ENCODE measurements around the gene WIF1. TPM values are rescaled to one million over a fixed set of nuclear protein-coding genes. Genes with fewer than 3 reads are reported as not detected.

The WIF1 gene, protein sequence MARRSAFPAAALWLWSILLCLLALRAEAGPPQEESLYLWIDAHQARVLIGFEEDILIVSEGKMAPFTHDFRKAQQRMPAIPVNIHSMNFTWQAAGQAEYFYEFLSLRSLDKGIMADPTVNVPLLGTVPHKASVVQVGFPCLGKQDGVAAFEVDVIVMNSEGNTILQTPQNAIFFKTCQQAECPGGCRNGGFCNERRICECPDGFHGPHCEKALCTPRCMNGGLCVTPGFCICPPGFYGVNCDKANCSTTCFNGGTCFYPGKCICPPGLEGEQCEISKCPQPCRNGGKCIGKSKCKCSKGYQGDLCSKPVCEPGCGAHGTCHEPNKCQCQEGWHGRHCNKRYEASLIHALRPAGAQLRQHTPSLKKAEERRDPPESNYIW
- polyA plus RNA-seq (2013, experiment 1 of 2; ENCODE audit: insufficient read length) = 0.24 TPM
- 0.41 TPM for polyA plus RNA-seq (2013, experiment 2 of 2; ENCODE audit: insufficient read length)

DNA sequence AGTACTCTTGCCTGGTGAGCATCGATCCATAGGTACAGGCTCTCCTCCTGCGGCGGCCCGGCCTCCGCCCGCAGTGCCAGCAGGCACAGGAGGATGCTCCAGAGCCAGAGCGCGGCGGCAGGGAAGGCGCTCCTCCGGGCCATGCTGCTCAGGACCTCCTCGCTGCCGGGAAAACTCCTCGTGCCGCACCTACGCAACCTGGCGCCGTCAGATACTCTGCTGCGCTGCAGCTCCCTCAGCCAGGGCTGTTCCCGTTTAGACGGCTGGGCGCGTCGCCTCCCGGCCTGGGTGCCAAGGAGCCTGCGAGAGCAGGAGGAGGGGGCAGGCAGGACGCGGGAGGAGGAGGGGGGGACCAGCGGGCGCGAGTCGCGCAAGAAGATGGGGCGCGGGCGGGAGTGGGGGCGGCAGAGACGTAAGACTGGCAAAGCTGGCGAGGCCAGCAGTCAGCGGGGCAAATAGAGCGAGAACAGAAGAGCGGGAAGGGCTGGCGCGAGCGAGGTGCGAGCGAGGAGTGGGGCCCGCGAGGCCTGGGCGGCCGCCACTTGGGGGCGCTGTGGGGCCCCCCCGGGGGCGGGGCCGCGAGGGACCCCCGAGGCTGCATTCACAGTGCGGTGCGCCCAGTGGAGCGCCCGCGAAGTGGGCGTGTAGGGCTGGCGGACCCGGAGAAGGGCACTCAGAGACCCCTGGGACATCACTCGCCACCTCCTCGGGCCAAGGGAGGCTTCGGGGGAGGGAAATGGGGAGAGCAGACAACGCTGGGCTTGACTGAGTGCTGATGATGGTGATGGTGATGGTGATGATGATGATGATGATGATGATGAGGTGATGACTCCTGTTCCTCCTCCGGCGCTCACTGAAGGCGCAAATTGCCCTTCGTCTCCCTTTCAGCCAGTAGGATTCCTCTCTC is at the start of gene WIF1:
WIF1 (minus strand) TSS at position 257 of the 907 bp plus-strand sequence; CDS start at position 143, 114 bp downstream.
- peak; percentile 16 for DNase-seq

DNA sequence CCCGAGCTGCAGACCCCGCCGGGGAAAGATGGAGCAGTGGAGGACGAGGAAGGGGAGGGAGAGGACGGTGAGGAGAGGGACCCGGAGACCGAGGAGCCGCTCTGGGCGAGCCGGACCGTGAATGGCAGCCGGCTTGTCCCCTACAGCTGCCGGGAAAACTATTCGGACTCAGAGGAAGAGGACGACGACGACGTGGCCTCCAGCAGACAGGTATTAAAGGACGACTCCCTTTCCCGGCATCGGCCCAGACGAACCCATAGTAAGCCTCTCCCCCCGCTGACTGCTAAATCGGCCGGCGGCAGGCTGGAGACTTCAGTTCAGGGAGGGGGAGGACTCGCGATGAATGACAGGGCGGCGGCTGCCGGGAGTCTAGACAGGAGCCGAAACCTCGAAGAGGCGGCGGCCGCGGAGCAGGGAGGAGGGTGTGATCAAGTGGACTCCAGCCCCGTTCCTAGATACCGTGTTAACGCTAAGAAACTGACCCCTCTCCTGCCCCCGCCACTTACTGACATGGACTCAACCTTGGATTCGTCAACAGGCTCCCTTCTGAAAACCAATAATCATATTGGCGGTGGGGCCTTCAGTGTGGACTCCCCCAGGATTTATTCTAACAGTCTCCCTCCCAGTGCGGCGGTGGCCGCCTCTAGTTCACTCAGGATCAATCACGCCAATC is 49.2 kb upstream of the WIF1 start:
- peak; percentile 64 for DNase-seq

GRCh38 chr12:65169320-65170208 is 48.5 kb upstream of the WIF1 start, which contains the start of gene LEMD3:
Gene LEMD3, plus strand, starts transcription at chr12:65169583. Its CDS starts 14 bp downstream, at chr12:65169597.
- peak; percentile 90 for DNase-seq

- no peak for DNase-seq
Observed at GRCh38 chr12:65168681-65169319, 47.7 kb upstream of the WIF1 start.

- no peak for DNase-seq
Observed at GRCh38 chr12:65164774-65165173, 43.7 kb upstream of the WIF1 start.

- DNase-seq = no peak
Observed at GRCh38 chr12:65164244-65164643, 43.1 kb upstream of the WIF1 start.

DNA sequence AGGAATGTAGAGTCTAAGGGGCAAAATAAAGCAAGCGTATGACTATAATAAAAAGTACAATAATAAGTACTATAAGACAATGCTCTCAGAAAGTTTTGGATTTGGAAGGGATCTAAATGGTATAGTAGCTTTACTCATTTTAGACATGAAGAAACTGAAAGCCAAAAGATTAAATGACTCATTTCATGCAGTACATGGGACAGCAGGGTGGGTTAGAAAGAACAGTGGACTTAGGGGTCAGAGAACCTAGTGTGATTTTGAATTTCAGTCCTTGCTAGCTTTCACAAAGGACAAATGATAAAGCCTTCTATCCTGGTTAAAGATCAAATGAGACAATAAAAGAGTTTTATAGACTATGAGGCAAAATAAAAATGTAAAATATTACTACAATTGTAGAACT is 41.5 kb upstream of the WIF1 start:
- DNase-seq = no peak

DNA sequence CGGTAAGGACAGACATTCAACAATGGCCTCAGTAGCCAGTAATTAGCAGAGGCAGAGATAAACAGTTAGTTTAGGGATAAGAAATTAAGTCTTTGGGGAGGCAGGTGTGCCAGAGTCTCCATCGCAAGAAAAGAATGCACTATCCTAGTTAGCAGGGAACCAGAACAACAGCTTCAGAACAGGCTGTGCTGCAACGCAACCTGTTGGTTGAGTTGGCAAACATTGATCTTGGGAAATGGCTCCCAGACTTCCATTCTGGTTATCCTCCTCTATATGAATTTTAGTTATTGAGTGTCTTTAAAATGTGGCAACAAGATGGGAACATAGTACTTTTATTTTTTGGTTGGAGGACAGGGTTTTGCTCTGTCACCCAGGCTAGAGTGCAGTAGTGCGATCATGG is 36.0 kb upstream of the WIF1 start:
- DNase-seq = no peak

DNA sequence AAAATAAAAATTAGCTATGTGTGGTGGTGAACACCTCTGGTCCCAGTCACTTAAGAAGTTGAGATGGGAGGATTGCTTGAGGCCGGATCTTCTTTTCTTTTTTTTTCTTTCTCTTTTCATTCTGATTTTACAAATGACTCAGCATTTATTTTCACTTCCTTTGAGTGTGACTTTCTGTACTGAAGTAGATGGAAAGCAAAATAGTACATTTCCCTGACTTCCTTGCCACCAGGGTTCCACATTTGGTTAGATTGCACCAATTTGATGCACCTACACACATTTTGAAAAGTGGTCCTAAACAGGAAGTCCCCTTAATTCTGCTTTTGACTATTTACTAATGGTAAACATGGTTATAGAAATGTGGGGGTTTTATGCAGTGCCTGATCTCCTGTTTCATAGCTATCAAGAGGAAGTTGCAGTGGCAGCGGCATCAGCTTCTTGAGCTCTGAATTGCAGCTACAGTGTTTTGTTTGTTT is 35.3 kb upstream of the WIF1 start:
- peak; percentile 3 for DNase-seq

DNA sequence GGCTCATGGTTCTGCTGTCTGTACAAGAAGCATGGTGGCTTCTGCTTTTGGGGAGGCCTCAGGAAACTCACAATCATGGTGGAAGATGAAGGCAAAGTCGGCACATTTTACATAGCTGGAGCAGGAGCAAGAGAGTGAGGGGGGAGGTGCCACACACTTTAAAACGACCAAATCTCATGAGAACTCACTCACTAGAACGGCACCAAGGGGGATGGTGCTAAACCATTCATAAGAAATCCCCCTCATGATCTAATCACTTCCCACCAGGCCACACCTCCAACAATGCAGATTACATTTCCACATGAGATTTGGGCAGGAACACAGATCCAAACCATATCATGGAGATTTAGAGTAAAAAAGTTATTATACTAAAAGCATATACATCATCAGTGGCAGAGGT is 34.7 kb upstream of the WIF1 start:
- no peak for DNase-seq

GRCh38 chr12:65152596-65152995 is 31.5 kb upstream of the WIF1 start:
- no peak for DNase-seq

DNA sequence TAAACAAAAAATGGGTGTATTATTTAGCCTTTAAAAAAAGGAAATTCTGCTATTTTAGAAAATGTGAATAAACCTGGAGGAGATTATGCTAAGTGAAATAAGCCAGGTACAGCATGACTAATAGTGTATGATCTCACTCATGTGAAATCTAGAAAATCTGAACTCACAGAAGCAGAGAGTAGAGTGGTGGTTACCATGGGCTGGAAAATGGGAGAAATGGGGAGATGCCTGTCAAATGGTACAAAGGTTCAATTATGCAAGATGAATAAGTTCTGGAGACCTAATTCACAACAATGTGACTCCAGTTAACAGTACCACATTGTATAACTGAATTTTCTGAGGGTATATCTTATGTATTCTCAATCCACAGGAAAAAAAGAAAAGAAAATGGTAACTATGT is 30.9 kb upstream of the WIF1 start:
- DNase-seq = no peak

- DNase-seq = no peak
Observed at GRCh38 chr12:65147312-65147905, 26.3 kb upstream of the WIF1 start.

DNA sequence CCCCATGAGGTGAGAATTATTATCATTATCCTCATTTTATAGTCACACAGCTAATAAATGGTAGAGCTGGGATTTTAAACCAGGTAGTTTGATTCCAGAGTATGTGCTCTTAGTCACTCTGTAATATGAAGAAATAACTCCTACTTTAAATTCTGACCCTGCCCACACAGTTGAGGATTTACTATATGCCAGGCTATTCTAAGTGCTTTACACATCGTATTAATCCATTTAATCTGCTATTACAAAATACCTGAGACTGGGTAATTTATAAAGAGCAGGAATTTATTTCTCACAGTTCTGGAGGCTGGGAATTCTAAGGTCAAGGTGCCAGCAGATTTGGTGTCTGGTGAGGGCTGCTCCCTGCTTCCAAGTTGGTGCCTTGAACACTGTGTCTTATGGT is 19.6 kb upstream of the WIF1 start:
- DNase-seq = no peak

DNA sequence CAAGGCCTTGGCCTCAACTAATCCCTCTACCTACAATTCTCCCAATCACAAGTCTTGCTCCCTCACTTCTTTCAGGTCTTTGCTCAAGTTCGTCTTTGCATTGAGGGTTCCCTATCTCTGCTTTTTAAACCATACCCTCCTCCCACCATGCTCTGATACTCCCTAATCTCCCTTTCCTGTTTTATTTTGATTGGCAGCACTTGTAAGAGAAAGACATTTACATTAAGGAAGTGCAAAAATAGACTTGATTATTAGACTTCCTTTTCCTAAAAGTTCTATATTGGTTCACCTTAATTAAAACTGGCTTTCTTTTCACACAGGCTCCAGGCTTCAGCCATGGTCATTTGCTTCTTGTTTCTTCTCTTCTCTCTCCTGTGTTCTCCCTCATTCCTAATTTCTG is 18.3 kb upstream of the WIF1 start:
- no peak for DNase-seq

- DNase-seq = no peak
Observed at GRCh38 chr12:65133879-65134278, 12.8 kb upstream of the WIF1 start.

DNA sequence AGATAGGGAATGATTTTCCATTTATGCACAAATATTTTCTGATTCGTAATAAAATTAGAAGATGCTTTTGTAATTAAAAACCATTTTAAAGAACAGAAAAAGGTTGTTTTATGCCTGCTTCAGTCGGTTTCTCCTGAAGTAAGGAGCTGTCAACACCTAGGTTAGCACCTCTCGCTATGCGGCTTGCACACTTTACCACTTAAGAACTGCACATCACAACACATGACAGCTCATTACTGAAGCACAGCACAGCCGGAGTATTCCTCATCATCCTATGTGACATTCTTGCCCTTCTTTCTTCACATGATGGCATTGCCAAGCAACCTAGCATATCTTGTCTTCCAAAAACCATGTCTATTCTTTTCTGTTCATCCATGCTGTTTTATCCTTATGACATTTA is 5.4 kb upstream of the WIF1 start:
- no peak for DNase-seq

DNA sequence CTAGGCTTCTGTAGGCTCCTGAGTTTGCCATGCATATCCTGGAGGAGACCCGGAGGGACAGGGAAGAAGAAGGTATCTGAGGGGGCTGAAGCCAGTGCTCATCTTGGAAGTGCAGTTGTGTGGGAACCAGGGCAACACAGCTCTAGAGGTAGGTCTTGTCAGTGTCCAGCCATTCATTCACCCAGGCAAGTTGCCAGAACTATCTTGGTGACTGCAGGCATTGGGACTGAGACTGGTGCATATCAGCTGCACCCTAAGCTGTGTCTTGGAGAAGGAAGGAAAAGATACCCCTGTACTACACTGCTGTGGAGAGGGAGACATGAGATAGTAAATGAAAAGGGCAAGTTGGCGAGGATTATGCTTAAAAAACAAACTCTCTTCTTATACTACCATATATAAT is 4.9 kb upstream of the WIF1 start:
- DNase-seq = no peak

GRCh38 chr12:65125247-65125646 is 4.1 kb upstream of the WIF1 start:
- no peak for DNase-seq

DNA sequence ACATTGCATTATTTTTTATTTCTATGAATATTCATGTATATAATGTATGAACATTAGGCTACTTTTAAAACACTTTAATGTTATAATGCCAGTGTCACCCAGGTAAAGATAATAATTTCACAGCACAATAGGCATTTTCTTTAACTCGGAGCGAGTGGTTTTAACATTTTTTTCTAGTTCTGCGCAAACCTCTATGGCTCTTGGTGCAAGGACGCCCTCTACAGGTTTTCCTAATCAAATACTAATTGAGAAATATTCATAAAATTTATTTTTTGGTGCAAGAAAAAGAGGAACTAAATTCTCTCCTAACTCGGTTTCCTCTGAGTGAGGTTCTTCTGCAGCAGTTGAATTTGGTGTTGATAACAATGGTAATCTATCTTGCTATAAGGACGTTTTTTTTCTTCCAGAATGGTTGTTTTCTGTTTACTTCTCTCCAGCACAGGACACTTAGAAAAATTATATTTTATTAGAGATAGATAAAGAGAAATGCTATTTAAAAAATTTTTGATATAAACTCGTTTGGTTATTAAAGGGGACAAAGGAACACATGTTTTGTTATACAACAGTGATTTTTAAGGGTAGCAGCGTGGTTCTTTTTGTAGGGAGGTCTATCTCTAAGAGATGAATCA is 2.4 kb upstream of the WIF1 start:
- DNase-seq = peak; percentile 42

All from fibroblast of skin of back (primary cell).